Measurements from ENCODE around the gene MYH10.

MYH10 gene

GRCh38 chr17:8611137-8611536 is 19.4 kb downstream of the MYH10 start:
- Histone ChIP-seq H3K9ac (ENCODE audit: low read depth, low read length, poor library complexity) (no peak overlapping the region), H3K23ac (ENCODE audit: low read depth, low read length, poor library complexity) (no peak overlapping the region), H3K4ac (ENCODE audit: low read length) (no peak overlapping the region), H2AK5ac (ENCODE audit: low read depth, low read length) (no peak overlapping the region), H2BK120ac (ENCODE audit: low read depth, low read length) (no peak overlapping the region), H4K8ac (ENCODE audit: low read depth, low read length) (no peak overlapping the region), H3K4me1 (ENCODE audit: control insufficient read depth in 2 of 2, insufficient read depth in 1 of 2, low read depth in 1 of 2, low read length in 2 of 2) (peaks cover 0 to 7% of the 10 kb centered on the region in 2 donors), H3K9me3 (replicated peaks in 1 of 2; ENCODE audit: control insufficient read depth in 2 of 2, insufficient read depth in 1 of 2, low read depth in 1 of 2, low read length in 2 of 2) (peaks cover 5 to 68% of the 10 kb centered on the region in 2 donors), H2BK12ac (ENCODE audit: low read length) (no peak overlapping the region), H3K27ac (replicated peaks; ENCODE audit: low read length) (no peak overlapping the region), H3K27me3 (ENCODE audit: control insufficient read depth in 3 of 3, insufficient read depth in 3 of 3, low read depth in 1 of 3, low read length in 3 of 3) (no peaks in the 10 kb centered on the region), H3K14ac (ENCODE audit: low read length) (no peak overlapping the region), H3K36me3 (replicated peaks in 1 of 2; ENCODE audit: control insufficient read depth in 2 of 2, insufficient read depth in 2 of 2, low read length in 2 of 2) (peaks cover 7 to 89% of the 10 kb centered on the region in 2 donors), H3K4me2 (ENCODE audit: insufficient read depth, low read length, poor library complexity, severe bottlenecking) (no peak overlapping the region), H2BK5ac (ENCODE audit: low read length) (no peak overlapping the region), H4K91ac (ENCODE audit: low read depth, low read length, poor library complexity) (no peak overlapping the region), H3K79me1 (ENCODE audit: low read depth, low read length) (peaks cover 5% of the 10 kb centered on the region), H3K18ac (ENCODE audit: low read length) (no peak overlapping the region), H3K4me3 (ENCODE audit: low read length in 2 of 2) (no peak overlapping the region), H2BK15ac (ENCODE audit: low read length) (no peak overlapping the region), H2AFZ (ENCODE audit: low read length) (no peak overlapping the region)
- WGBS, 2 donors (ENCODE audit: extremely low coverage in 2 of 2, insufficient read length in 2 of 2, insufficient replicate concordance in 1 of 2), result no CpG with 5 or more reads among the region's 2 CpGs
- no peak for DNase-seq (ENCODE audit: low spot score)

GRCh38 chr17:8610558-8610957 is 20.0 kb downstream of the MYH10 start:
- no CpG with 5 or more reads among the region's 2 CpGs for WGBS, 2 donors (ENCODE audit: extremely low coverage in 2 of 2, insufficient read length in 2 of 2, insufficient replicate concordance in 1 of 2)

GRCh38 chr17:8609910-8610309 is 20.6 kb downstream of the MYH10 start:
- Histone ChIP-seq H2AK5ac (ENCODE audit: low read depth, low read length) (no peak overlapping the region), H2AFZ (ENCODE audit: low read length) (no peak overlapping the region), H3K4me1 (ENCODE audit: control insufficient read depth in 2 of 2, insufficient read depth in 1 of 2, low read depth in 1 of 2, low read length in 2 of 2) (peaks cover 0 to 7% of the 10 kb centered on the region in 2 donors), H2BK15ac (ENCODE audit: low read length) (no peak overlapping the region), H3K79me1 (ENCODE audit: low read depth, low read length) (peaks cover 5% of the 10 kb centered on the region), H2BK12ac (ENCODE audit: low read length) (no peak overlapping the region), H4K8ac (ENCODE audit: low read depth, low read length) (no peak overlapping the region), H3K9ac (ENCODE audit: low read depth, low read length, poor library complexity) (no peak overlapping the region), H2BK5ac (ENCODE audit: low read length) (no peak overlapping the region), H3K27me3 (ENCODE audit: control insufficient read depth in 3 of 3, insufficient read depth in 3 of 3, low read depth in 1 of 3, low read length in 3 of 3) (no peaks in the 10 kb centered on the region), H3K14ac (ENCODE audit: low read length) (no peak overlapping the region), H3K4me2 (ENCODE audit: insufficient read depth, low read length, poor library complexity, severe bottlenecking) (no peak overlapping the region), H3K23ac (ENCODE audit: low read depth, low read length, poor library complexity) (no peak overlapping the region), H3K18ac (ENCODE audit: low read length) (no peak overlapping the region), H3K36me3 (replicated peaks in 1 of 2; ENCODE audit: control insufficient read depth in 2 of 2, insufficient read depth in 2 of 2, low read length in 2 of 2) (peaks cover 7 to 85% of the 10 kb centered on the region in 2 donors), H3K9me3 (replicated peaks in 1 of 2; ENCODE audit: control insufficient read depth in 2 of 2, insufficient read depth in 1 of 2, low read depth in 1 of 2, low read length in 2 of 2) (peaks cover 5 to 60% of the 10 kb centered on the region in 2 donors), H4K91ac (ENCODE audit: low read depth, low read length, poor library complexity) (no peak overlapping the region), H3K4ac (ENCODE audit: low read length) (no peak overlapping the region), H3K4me3 (ENCODE audit: low read length in 2 of 2) (no peak overlapping the region), H3K27ac (replicated peaks; ENCODE audit: low read length) (no peak overlapping the region), H2BK120ac (ENCODE audit: low read depth, low read length) (no peak overlapping the region)
- WGBS, 2 donors (ENCODE audit: extremely low coverage in 2 of 2, insufficient read length in 2 of 2, insufficient replicate concordance in 1 of 2), result no CpG with 5 or more reads among the region's 4 CpGs
- DNase-seq (ENCODE audit: low spot score), result no peak

More at GRCh38 chr17:8610558-8610957, 20.0 kb downstream of the MYH10 start:
- Histone ChIP-seq H3K4ac (ENCODE audit: low read length) (no peak overlapping the region), H3K79me1 (ENCODE audit: low read depth, low read length) (peaks cover 5% of the 10 kb centered on the region), H2AK5ac (ENCODE audit: low read depth, low read length) (no peak overlapping the region), H3K4me2 (ENCODE audit: insufficient read depth, low read length, poor library complexity, severe bottlenecking) (no peak overlapping the region), H2BK120ac (ENCODE audit: low read depth, low read length) (no peak overlapping the region), H4K91ac (ENCODE audit: low read depth, low read length, poor library complexity) (no peak overlapping the region), H4K8ac (ENCODE audit: low read depth, low read length) (no peak overlapping the region), H2BK15ac (ENCODE audit: low read length) (no peak overlapping the region), H3K9ac (ENCODE audit: low read depth, low read length, poor library complexity) (no peak overlapping the region), H3K9me3 (replicated peaks in 1 of 2; ENCODE audit: control insufficient read depth in 2 of 2, insufficient read depth in 1 of 2, low read depth in 1 of 2, low read length in 2 of 2) (peaks cover 5 to 62% of the 10 kb centered on the region in 2 donors), H2BK5ac (ENCODE audit: low read length) (no peak overlapping the region), H3K27ac (replicated peaks; ENCODE audit: low read length) (no peak overlapping the region), H3K27me3 (ENCODE audit: control insufficient read depth in 3 of 3, insufficient read depth in 3 of 3, low read depth in 1 of 3, low read length in 3 of 3) (no peaks in the 10 kb centered on the region), H2BK12ac (ENCODE audit: low read length) (no peak overlapping the region), H3K4me3 (ENCODE audit: low read length in 2 of 2) (no peak overlapping the region), H2AFZ (ENCODE audit: low read length) (no peak overlapping the region), H3K14ac (ENCODE audit: low read length) (no peak overlapping the region), H3K23ac (ENCODE audit: low read depth, low read length, poor library complexity) (no peak overlapping the region), H3K18ac (ENCODE audit: low read length) (no peak overlapping the region), H3K36me3 (replicated peaks in 1 of 2; ENCODE audit: control insufficient read depth in 2 of 2, insufficient read depth in 2 of 2, low read length in 2 of 2) (peaks cover 7 to 86% of the 10 kb centered on the region in 2 donors), H3K4me1 (ENCODE audit: control insufficient read depth in 2 of 2, insufficient read depth in 1 of 2, low read depth in 1 of 2, low read length in 2 of 2) (peaks cover 0 to 7% of the 10 kb centered on the region in 2 donors)
- DNase-seq (ENCODE audit: low spot score), result no peak

- H4K8ac ChIP-seq (ENCODE audit: low read depth, low read length), result no peak overlapping the region
- no peak overlapping the region for H2BK15ac ChIP-seq (ENCODE audit: low read length)
- H3K4me3 ChIP-seq (ENCODE audit: low read length in 2 of 2), result no peak overlapping the region
- H2BK5ac ChIP-seq (ENCODE audit: low read length), result no peak overlapping the region
- H3K79me1 ChIP-seq (ENCODE audit: low read depth, low read length), result peaks cover 5% of the 10 kb centered on the region
- H2BK12ac ChIP-seq (ENCODE audit: low read length), result no peak overlapping the region
- no peak overlapping the region for H2BK120ac ChIP-seq (ENCODE audit: low read depth, low read length)
- no peak overlapping the region for H3K9ac ChIP-seq (ENCODE audit: low read depth, low read length, poor library complexity)
- H2AFZ ChIP-seq (ENCODE audit: low read length), result no peak overlapping the region
- WGBS, 2 donors (ENCODE audit: extremely low coverage in 2 of 2, insufficient read length in 2 of 2, insufficient replicate concordance in 1 of 2), result no CpG with 5 or more reads among the region's 8 CpGs
- H3K14ac ChIP-seq (ENCODE audit: low read length), result no peak overlapping the region
- no peak overlapping the region for H3K4ac ChIP-seq (ENCODE audit: low read length)
- no peak for DNase-seq (ENCODE audit: low spot score)
- no peak overlapping the region for H3K23ac ChIP-seq (ENCODE audit: low read depth, low read length, poor library complexity)
- no peak overlapping the region for H4K91ac ChIP-seq (ENCODE audit: low read depth, low read length, poor library complexity)
- peaks cover 0 to 7% of the 10 kb centered on the region in 2 donors for H3K4me1 ChIP-seq (ENCODE audit: control insufficient read depth in 2 of 2, insufficient read depth in 1 of 2, low read depth in 1 of 2, low read length in 2 of 2)
- H3K18ac ChIP-seq (ENCODE audit: low read length), result no peak overlapping the region
- H3K27ac ChIP-seq (replicated peaks; ENCODE audit: low read length), result no peak overlapping the region
- no peak overlapping the region for H3K4me2 ChIP-seq (ENCODE audit: insufficient read depth, low read length, poor library complexity, severe bottlenecking)
- no peak overlapping the region for H2AK5ac ChIP-seq (ENCODE audit: low read depth, low read length)
- peaks cover 5 to 42% of the 10 kb centered on the region in 2 donors for H3K9me3 ChIP-seq (replicated peaks in 1 of 2; ENCODE audit: control insufficient read depth in 2 of 2, insufficient read depth in 1 of 2, low read depth in 1 of 2, low read length in 2 of 2)
- H3K36me3 ChIP-seq (replicated peaks in 1 of 2; ENCODE audit: control insufficient read depth in 2 of 2, insufficient read depth in 2 of 2, low read length in 2 of 2), result peaks cover 7 to 85% of the 10 kb centered on the region in 2 donors
- H3K27me3 ChIP-seq (ENCODE audit: control insufficient read depth in 3 of 3, insufficient read depth in 3 of 3, low read depth in 1 of 3, low read length in 3 of 3), result no peaks in the 10 kb centered on the region
These were observed 22.5 kb downstream of the MYH10 start for GRCh38 chr17:8608001-8608400.
